ENCODE measurements around the gene GPR3. TPM values are rescaled to one million over a fixed set of nuclear protein-coding genes. Genes with fewer than 3 reads are reported as not detected.

The GPR3 gene, protein sequence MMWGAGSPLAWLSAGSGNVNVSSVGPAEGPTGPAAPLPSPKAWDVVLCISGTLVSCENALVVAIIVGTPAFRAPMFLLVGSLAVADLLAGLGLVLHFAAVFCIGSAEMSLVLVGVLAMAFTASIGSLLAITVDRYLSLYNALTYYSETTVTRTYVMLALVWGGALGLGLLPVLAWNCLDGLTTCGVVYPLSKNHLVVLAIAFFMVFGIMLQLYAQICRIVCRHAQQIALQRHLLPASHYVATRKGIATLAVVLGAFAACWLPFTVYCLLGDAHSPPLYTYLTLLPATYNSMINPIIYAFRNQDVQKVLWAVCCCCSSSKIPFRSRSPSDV
- 1.0 and 1.5 TPM in 2 replicates for total RNA-seq (2012; rRNA removed)

DNA sequence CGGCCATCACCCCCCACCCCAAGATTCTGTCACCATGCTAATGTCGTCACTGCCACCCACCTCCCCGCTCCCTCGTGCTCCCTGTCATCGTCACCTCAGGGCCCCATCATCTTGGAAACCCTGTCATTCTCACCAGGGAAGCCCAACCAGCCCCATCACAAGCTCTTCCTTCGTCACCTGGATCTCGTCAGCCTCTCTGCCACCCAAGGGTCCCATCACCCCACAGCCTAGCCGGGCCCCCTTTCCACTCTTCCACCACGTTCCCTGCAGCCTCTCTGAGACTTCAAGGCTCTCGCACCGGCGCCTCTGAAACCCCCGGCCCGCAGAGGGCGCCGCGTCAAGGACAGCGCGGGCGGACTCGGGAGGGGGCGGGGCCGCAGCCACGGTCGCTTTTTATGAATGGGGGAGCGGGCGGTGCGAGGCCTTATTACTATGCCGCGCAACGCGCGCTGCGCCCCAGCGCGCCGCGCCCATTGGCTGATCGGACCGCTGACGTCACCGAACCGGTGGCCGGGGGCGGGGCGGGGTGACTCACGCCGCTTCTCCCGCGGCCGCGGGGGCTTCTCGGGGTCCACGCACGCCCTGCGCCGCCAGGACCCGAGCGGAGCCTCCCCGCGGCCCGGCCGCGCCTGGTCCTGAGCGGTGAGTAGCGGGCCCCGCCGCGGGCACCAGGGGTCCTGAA lies at the start of gene GPR3:
TSS of gene GPR3 (plus strand) at position 527 of the 682 bp plus-strand sequence. CDS start 1,177 bp downstream, outside the sequence.
- peaks cover 33% of the 10 kb centered on the region for H3K4me1 ChIP-seq (ENCODE audit: control insufficient read depth, insufficient read depth, low read length)
- peak within 1 kb of the TSS; percentile 96 for H3K4me3 ChIP-seq (ENCODE audit: low read length)
- H3K27me3 ChIP-seq (ENCODE audit: control insufficient read depth, insufficient read depth, low read length) = no peaks in the 10 kb centered on the region
- H3K4me2 ChIP-seq (ENCODE audit: low read length) = peak within 1 kb of the TSS; percentile 100
- H3K36me3 ChIP-seq (ENCODE audit: insufficient read depth, low read length) = no peaks in the 10 kb centered on the region
- no peaks in the 10 kb centered on the region for H3K9me3 ChIP-seq (replicated peaks; ENCODE audit: low read length)
- H3K9ac ChIP-seq (ENCODE audit: low read depth, low read length) = peak within 1 kb of the TSS; percentile 97

DNA sequence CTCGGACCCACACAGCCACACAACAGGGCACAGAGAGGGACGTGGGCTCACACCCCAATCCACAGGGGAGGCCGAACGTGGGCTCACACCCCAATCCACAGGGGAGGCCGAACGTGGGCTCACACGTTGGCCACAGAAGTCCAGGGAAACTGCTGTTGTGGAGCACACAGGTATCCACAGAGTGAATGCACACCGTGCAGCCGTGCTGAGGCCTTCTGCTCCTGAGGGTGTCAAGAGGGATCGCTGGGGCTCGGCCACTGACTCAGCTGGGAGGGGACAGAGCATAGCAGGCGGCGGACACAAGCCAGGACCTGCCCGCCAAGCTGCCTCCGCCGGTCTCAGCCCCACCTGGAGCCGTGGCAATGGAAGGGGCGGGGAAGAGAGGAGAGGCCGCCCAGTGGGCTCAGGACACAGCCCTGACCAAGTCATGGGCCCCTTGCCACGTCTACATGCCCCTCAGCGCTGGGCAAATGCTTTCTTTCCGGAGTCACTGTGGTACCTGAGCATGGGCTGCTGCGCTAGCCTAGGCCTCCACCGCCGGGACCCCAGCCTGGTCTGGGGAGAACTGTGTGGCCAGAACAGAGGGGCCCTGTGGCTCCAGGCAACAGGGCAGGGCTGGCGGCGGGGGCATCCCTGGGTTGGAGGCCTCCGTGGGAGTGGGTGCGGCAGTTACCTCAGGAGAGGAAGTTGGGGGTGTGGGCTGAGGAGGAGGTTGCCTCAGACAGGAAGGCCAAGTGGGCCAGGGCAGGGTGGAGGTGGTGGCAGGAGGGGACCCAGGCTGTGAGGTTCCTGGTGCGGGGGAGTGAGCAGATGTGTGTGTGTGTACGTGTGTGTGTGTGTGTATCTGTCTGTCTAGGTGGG lies 49.4 kb upstream of the GPR3 start:
- Histone ChIP-seq H3K9me3 (replicated peaks; ENCODE audit: low read length) (no peaks in the 10 kb centered on the region), H3K4me2 (ENCODE audit: low read length) (no peak overlapping the region), H3K9ac (ENCODE audit: low read depth, low read length) (no peak overlapping the region), H3K4me3 (ENCODE audit: low read length) (no peak overlapping the region), H3K36me3 (ENCODE audit: insufficient read depth, low read length) (no peaks in the 10 kb centered on the region), H3K27me3 (ENCODE audit: control insufficient read depth, insufficient read depth, low read length) (no peaks in the 10 kb centered on the region), H3K4me1 (ENCODE audit: control insufficient read depth, insufficient read depth, low read length) (peaks cover 28% of the 10 kb centered on the region)

DNA sequence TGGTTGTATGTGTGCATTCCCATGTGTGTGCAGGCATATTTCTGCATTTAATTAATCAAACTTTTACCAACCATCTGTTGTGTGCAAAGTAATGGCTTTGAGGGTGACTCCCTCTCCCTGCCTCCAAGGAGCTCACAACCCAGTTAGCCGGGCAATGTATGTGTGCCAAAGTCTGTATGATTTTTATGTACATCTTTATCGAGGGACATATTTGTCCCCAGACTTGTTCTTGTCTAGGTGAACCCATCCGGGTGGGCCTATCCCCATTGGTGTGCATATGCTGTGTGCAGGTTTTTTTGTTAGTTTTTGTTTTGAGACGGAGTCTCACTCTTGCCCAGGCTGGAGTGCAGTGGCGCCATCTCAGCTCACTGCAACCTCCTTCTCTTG lies 48.8 kb upstream of the GPR3 start:
- Histone ChIP-seq H3K27me3 (ENCODE audit: control insufficient read depth, insufficient read depth, low read length) (no peaks in the 10 kb centered on the region), H3K4me3 (ENCODE audit: low read length) (no peak overlapping the region), H3K4me2 (ENCODE audit: low read length) (no peak overlapping the region), H3K4me1 (ENCODE audit: control insufficient read depth, insufficient read depth, low read length) (peaks cover 28% of the 10 kb centered on the region), H3K9me3 (replicated peaks; ENCODE audit: low read length) (no peaks in the 10 kb centered on the region), H3K9ac (ENCODE audit: low read depth, low read length) (no peak overlapping the region), H3K36me3 (ENCODE audit: insufficient read depth, low read length) (no peaks in the 10 kb centered on the region)

GRCh38 chr1:27345272-27345671 lies 47.1 kb upstream of the GPR3 start:
- Histone ChIP-seq H3K4me1 (ENCODE audit: control insufficient read depth, insufficient read depth, low read length) (peaks cover 42% of the 10 kb centered on the region), H3K4me2 (ENCODE audit: low read length) (no peak overlapping the region), H3K27me3 (ENCODE audit: control insufficient read depth, insufficient read depth, low read length) (peaks cover 3% of the 10 kb centered on the region), H3K9me3 (replicated peaks; ENCODE audit: low read length) (no peaks in the 10 kb centered on the region), H3K4me3 (ENCODE audit: low read length) (no peak overlapping the region), H3K9ac (ENCODE audit: low read depth, low read length) (no peak overlapping the region), H3K36me3 (ENCODE audit: insufficient read depth, low read length) (no peaks in the 10 kb centered on the region)

DNA sequence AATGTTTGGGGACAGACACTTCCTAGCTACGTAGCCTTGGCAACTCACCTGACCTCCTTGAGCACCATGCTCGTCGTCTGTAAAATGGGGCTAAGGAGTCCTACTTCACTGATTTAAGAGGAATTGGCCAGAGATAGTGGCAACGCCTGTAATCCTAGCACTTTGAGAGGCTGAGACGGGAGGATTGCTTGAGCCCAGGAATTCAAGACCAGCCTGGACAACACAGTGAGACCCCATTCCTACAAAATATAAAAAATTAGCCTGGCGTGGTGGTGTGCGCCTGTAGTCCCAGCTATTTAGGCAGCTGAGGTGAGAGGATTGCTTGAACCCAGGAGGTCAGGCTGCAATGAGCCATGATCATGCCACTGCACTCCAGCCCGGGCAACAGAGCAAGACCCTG lies 46.1 kb upstream of the GPR3 start:
- Histone ChIP-seq H3K36me3 (ENCODE audit: insufficient read depth, low read length) (no peaks in the 10 kb centered on the region), H3K4me1 (ENCODE audit: control insufficient read depth, insufficient read depth, low read length) (peaks cover 35% of the 10 kb centered on the region), H3K9ac (ENCODE audit: low read depth, low read length) (no peak overlapping the region)

DNA sequence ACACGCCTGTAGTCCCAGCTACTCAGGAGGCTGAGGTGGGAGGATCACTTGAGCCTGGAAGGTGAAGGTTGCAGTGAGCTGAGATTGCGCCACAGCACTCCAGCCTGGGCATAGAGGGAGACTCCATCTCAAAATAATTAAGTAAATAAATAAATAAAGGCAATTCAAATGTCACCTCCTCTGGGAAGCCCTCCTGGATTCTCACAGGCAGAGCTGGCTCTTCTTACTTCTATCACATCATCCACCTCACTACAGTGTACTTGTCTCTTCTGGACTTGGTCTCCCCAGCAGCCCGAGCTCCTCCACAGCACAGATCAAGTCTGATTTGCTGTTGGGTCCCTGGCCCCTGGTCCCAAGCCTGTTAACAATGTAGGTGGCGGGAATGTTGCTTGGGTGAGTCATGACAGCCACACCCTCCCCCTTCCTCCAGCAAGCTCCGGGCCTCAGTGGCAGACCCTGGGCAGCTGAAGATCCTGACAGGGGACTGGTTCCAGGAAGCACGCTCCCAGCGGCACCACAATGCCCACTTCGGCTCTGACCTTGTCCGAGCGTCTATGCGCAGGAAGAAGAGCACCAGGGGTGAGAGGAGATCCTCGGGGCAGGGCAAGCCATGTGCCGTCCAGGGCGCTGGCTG lies 45.3 kb upstream of the GPR3 start:
- Histone ChIP-seq H3K27me3 (ENCODE audit: control insufficient read depth, insufficient read depth, low read length) (peaks cover 4% of the 10 kb centered on the region), H3K9me3 (replicated peaks; ENCODE audit: low read length) (no peaks in the 10 kb centered on the region), H3K4me2 (ENCODE audit: low read length) (no peak overlapping the region), H3K4me3 (ENCODE audit: low read length) (no peak overlapping the region), H3K9ac (ENCODE audit: low read depth, low read length) (no peak overlapping the region), H3K4me1 (ENCODE audit: control insufficient read depth, insufficient read depth, low read length) (peaks cover 27% of the 10 kb centered on the region), H3K36me3 (ENCODE audit: insufficient read depth, low read length) (no peaks in the 10 kb centered on the region)

More for the DNA sequence above, 46.1 kb upstream of the GPR3 start:
- H3K9me3 ChIP-seq (replicated peaks; ENCODE audit: low read length) = no peaks in the 10 kb centered on the region
- no peak overlapping the region for H3K4me2 ChIP-seq (ENCODE audit: low read length)
- peaks cover 4% of the 10 kb centered on the region for H3K27me3 ChIP-seq (ENCODE audit: control insufficient read depth, insufficient read depth, low read length)
- no peak overlapping the region for H3K4me3 ChIP-seq (ENCODE audit: low read length)

- Histone ChIP-seq H3K36me3 (ENCODE audit: insufficient read depth, low read length) (no peaks in the 10 kb centered on the region), H3K9ac (ENCODE audit: low read depth, low read length) (no peak overlapping the region), H3K4me1 (ENCODE audit: control insufficient read depth, insufficient read depth, low read length) (peaks cover 19% of the 10 kb centered on the region), H3K4me3 (ENCODE audit: low read length) (peak overlapping the region; percentile 63), H3K9me3 (replicated peaks; ENCODE audit: low read length) (no peaks in the 10 kb centered on the region), H3K4me2 (ENCODE audit: low read length) (peak overlapping the region; percentile 79), H3K27me3 (ENCODE audit: control insufficient read depth, insufficient read depth, low read length) (peaks cover 4% of the 10 kb centered on the region)
Measured at GRCh38 chr1:27348861-27349783, 43.3 kb upstream of the GPR3 start.

DNA sequence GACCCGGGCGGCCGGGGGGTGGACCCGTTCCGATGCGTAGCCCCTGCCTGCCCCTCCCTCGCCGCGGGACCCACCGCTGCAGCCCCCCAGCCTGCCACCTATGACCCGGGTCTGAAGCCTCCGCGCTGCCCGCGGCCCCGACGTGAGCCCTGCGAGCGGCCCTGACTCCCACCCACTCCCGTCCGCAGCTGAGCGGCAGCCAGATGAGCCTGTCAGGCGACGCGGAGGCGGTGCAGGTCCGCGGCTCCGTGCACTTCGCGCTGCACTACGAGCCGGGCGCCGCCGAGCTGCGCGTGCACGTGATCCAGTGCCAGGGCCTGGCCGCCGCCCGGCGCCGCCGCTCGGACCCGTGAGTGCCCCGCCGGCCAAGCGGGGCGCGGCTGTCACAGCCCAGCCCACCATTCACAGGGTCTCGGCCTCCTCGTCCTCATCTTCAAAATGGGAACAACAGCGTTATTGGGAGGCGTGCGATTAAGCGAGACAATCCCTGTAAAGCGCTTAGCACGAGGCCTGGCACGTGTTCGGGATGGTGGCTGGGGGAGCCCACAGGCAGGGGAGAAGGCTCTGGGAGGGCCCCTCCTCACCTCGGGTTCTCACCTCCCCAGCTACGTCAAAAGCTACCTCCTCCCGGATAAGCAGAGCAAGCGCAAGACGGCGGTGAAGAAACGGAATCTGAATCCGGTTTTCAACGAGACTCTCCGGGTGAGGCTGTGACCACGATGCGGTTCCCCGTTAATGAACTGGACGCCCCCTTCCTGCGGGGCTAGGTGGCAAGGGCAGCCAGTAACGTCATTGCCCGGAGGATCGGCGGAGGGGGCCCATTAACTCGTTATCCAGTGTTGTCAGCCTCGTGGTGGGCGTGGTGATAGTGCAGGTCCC lies 42.4 kb upstream of the GPR3 start:
- Histone ChIP-seq H3K4me2 (ENCODE audit: low read length) (peak overlapping the region; percentile 79), H3K9ac (ENCODE audit: low read depth, low read length) (no peak overlapping the region), H3K9me3 (replicated peaks; ENCODE audit: low read length) (no peaks in the 10 kb centered on the region), H3K4me3 (ENCODE audit: low read length) (peak overlapping the region; percentile 63), H3K27me3 (ENCODE audit: control insufficient read depth, insufficient read depth, low read length) (peaks cover 4% of the 10 kb centered on the region), H3K36me3 (ENCODE audit: insufficient read depth, low read length) (peaks cover under 1% of the 10 kb centered on the region), H3K4me1 (ENCODE audit: control insufficient read depth, insufficient read depth, low read length) (peaks cover 19% of the 10 kb centered on the region)

DNA sequence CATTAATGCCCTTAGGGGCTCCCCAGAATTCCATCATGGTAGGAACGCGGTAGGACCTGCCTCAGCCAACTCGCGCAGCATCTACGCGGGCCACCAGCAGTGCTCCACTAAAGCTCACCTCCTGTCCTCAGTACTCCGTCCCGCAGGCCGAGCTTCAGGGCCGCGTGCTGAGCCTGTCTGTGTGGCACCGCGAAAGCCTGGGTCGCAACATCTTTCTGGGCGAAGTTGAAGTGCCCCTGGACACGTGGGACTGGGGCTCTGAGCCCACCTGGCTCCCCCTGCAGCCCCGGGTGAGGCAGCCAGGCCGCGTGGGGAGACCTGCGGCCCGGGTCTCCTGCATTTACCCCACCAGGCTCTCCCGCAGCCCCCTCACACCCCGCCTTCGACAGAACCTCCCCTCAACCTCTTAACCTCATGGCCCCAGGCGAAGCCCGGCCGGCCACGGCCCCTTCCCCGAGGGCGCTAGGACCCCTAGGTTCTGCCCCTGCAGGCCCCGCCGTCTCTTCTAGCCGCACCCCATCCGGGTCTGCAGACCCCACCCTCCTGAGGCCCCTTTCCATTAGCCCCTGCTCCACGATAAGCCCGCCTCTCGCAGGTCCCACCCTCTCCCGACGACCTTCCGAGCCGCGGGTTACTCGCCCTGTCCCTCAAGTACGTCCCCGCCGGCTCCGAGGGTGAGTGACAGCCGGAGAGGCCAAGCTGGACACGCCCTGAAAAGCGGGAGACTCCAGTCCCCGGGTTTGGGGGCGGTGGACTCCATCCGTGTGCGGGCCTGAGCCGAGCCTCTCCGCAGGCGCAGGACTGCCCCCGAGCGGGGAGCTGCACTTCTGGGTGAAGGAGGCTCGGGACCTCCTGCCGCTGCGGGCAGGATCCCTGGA lies 41.5 kb upstream of the GPR3 start:
- Histone ChIP-seq H3K4me3 (ENCODE audit: low read length) (no peak overlapping the region), H3K4me2 (ENCODE audit: low read length) (no peak overlapping the region), H3K36me3 (ENCODE audit: insufficient read depth, low read length) (peaks cover 9% of the 10 kb centered on the region), H3K4me1 (ENCODE audit: control insufficient read depth, insufficient read depth, low read length) (peaks cover 19% of the 10 kb centered on the region), H3K27me3 (ENCODE audit: control insufficient read depth, insufficient read depth, low read length) (peaks cover 4% of the 10 kb centered on the region), H3K9me3 (replicated peaks; ENCODE audit: low read length) (no peaks in the 10 kb centered on the region), H3K9ac (ENCODE audit: low read depth, low read length) (no peak overlapping the region)
